HG03064 (cell line): ENCODE results near the gene DND1.
"Not testable (repeated sequence)": the region's sequence is repeated elsewhere in the genome, so short reads cannot be mapped to it uniquely, and the experiment has no call there.

ENCODE experiments used
- ATAC-seq: cut with Tn5 transposase; IDR thresholded peaks from one replicate; pipeline ENCODE4 v1.9.1; 2021; ENCODE audit warnings: low read depth; ENCODE audit not compliant: unreplicated experiment

Gene DND1

DNA sequence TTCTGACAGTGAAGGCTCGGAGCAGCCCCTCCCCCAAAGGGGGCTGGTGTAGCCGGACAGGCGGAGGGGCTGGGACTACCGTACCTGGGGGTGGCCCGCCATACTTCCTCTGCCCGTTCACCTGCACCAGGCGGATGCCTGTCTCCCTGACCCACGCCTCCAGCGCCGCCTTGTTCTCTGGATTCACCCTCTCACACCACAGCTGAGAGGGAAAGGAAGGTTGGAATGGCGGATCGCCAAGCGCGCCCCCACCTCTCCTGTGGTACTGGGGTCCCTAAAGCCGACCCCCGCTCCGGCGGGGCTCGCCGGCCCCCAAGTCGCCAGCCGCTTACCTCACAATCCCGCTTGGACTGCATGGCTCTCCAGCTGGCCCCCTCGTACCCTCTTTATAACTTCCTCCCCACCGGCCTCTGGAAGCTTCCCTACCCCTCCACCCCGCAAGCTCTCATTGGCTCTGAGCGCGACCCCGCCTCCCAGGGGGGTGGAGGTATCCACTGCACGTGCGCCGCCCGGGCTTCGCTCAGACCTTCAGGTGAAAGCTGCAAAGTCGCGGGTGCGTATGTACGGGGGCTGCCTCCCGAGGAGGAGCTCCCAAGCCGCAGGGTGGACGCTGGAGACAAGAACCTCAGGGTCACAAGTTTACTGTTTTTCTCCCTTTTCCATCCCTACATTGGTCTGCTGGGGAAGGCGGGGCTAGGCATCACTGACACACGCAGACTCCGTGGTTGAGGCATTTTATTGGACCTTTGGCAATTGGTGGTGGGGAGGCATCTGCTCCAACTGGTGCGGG, at the start of gene DND1:
DND1 (minus strand) TSS at position 390 of the 790 bp plus-strand sequence; CDS start at position 356, 34 bp downstream.
- no peak for ATAC-seq

DNA sequence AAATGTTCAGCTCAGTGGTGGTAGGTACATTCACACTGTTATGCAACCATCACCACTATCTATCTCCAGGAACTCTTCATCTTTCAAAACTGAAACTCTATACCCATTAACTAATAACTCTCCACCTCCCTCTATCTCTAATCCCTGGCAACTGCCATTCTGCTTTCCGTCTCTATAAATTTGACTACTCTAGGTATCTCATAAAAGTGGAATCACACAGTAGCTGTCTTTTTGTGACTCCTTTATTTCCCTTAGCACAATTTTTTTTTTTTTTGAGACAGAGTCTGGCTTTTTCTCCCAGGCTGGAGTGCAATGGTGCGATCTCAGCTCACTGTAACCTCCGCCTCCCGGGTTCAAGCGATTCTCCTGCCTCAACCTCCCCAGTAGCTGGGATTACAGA, 48.0 kb upstream of the DND1 start:
- not testable (repeated sequence) for ATAC-seq

DNA sequence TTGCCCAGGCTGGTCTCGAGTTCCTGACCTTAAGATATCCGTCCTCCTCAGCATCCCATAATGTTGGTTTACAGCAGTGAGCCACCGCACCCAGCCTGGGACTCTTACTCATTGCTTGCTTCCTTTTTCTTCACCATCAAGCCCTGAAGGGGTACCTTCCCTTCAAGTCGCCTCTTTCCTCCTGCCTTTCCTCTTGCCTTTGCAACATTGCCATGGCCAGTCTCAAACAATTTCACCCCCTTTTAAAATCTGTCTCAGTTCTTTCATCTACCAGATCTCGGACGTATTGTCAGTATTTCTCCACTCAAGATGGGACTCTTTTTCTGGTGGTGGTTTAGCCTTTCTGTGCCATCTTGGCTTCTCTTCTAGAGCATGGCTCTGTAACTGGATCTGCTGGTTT, 47.4 kb upstream of the DND1 start:
- ATAC-seq, result not testable (repeated sequence)

DNA sequence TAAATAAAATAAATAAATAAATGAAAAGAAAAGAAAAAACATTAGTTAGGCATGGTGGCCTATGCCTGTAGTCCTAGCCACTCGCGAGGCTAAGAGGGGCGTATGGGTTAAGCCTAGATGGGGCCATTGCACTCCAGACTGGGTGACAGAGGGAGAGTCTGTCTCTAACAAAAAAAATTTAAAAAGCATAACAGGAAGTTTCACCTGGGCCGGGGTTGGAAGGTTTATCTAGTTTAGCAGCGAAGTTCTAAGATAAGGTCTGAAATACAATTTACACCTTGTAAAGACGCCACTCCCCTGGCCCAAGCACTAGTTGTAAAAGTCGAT, 44.9 kb upstream of the DND1 start:
- no peak for ATAC-seq

DNA sequence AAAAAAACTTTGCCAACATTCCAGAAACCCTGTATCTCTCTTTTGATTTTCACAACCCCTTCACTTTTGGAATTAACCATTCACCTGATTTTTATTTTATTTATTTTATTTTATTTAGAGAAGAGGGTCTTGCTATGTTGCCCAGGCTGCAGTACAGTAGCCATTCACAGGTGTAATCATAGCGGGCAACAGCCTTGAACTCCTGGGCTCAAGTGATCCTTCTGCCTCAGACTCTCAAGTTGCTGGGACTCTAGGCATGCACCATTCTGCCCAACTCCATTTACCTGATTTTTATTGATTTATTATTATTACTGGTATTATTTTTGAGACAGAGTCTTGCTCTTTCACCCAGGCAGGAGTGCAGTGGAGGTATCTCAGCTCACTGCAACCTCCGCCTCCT, 42.9 kb upstream of the DND1 start:
- ATAC-seq, result not testable (repeated sequence)

DNA sequence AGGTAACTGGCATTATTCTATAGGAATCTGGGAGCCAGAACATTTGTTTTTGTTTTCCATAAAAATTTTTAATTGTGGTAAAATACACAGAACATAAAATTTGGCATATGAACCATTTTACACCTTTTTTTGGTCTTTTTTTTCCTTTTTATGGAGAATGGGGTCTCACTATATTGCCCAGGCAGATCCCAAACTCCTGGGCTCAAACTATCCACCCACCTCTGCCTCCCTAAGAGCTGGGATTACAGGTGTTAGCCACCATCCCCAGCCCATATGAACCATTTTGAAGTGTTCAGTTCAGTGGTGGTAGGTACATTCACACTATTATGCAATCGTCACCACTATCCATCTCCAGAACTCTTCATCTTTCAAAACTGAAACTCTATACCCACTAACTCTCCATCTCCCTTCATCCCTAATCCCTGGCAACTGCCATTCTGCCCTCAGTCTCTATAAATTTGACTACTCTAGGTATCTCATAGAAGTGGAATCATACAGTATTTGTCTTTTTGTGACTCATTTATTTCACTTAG, 40.3 kb upstream of the DND1 start:
- ATAC-seq, result no peak

DNA sequence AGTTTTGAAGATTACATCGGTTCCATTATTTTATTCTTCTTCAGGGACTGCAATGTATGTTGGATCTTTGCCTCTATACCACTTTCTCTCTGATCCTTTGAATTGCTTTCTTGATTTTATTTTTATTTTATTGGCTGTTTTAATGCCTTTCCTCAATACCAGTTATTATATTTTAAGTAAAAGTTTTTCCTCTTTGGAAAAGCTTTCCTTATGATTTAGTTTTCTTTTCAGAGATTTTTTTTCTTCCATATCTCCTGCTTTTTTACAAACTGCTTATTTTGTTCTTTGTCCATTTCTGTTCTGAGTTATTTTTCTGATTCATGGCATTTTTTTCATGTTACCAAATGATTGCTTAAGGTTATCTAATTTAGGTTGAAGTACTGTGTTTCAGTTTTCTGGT, 38.4 kb upstream of the DND1 start:
- ATAC-seq, result no peak

DNA sequence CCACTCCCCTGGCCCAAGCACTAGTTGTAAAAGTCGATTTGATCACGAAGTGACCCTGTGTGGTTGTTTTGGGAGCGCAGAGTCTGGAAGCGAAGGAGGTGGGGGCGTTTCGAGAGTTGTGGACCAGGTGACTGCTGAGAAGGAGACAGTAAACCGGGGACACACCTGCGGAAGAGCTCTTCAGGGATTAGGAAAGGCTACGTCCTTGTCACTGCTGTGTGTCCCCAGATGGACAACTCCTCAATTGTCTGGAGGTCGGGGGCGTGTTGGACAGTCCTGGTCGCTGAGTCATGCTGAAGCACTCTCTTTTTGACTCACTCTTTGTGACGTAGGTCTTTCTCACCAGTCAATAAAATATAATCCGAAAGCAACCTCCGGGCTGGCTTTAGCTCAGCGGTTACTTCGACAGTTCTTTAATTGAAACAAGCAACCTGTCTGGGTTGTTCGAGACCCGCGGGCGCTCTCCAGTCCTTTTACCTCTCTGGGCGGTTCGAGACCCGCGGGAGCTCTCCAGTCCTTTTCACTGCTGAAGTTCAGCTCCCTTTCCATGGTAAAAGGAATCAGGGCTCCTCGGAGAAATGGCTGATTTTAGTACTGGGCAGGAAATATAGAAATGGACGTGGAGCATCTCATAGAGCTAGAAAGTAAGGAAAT, 37.6 kb upstream of the DND1 start:
- peak; percentile 84 for ATAC-seq

DNA sequence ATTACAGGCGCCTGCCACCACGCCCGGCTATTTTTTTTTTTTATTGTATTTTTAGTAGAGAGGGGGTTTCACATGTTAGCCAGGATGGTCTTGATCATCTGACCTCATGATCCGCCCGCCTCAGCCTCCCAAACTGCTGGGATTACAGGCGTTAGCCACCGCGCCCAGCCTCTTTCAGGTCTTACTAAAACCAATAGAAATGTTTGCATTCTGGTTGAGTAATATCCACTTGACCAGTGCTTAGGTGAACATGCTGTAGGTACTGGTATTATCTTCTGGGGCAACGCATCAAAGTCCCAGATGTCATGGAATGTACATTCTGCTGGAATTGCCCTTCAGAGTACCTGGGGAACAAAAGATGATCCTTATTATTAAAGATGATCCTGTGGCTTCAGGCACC, 35.4 kb upstream of the DND1 start:
- ATAC-seq, result not testable (repeated sequence)

DNA sequence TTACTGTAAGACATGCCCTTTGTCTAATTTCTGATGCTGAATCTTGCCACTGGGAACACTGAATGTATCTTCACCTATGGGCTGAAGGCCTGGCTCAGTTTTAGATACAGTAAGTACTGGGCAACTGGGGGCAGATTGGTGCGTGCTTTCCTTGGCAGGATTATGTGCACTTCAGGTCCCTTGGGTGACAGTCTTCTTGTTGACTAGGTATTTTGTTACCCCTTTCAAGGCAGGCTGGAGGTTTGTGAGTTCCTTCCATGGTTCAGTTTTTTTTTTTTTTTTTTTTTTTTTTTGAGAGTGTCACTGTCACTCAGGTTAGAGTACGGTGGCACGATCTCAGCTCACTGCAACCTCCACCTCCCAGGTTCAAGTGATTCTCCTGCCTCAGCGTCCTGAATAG, 34.4 kb upstream of the DND1 start:
- ATAC-seq, result no peak

DNA sequence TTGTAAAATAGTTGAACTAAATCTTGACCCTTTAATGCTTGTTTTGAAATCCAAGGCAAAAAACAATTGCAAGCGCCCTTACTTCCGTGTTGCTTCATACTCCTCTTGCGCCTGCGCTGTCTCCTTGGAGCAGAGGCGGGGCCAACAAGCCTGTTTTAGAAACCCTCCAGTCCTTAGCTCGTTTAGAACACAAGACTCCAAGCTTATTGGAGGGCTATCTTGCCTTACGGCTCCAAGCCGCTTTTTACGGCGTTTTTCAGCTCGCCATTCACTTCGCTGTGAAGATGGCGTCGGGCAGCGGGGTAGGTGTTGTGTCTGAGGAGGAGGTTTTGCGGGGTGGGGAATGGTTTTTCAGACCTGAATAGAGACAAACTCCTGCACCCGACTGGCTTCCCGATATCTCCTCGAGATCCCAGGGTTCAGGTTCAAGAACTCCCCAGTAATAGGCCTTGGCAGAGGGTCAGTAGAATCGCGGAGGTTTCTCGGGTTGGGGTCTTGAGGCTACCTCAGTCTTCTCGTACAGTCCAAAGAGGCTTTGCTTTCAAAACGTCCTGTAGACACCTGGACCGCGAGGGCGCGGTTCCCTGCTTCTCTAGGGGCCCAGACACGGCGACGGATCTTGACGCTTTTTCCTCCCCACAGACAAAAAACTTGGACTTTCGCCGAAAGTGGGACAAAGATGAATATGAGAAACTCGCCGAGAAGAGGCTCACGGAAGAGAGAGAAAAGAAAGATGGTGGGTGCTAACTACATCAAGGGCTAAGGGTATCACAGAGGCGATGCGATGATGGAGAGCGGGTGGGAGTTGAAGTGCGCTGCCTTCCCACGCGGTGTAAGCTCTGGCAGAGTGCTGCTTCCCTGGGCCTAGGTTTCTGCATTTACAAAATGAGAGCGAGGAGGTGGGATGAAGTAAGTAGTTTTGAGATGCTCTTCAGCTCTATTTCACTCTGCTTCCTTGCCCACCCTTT, 27.1 kb upstream of the DND1 start, which contains the start of gene ZMAT2:
ZMAT2 (plus strand) TSS at position 271 of the 968 bp plus-strand sequence; CDS start at position 285, 14 bp downstream.
- ATAC-seq, result peak; percentile 91

DNA sequence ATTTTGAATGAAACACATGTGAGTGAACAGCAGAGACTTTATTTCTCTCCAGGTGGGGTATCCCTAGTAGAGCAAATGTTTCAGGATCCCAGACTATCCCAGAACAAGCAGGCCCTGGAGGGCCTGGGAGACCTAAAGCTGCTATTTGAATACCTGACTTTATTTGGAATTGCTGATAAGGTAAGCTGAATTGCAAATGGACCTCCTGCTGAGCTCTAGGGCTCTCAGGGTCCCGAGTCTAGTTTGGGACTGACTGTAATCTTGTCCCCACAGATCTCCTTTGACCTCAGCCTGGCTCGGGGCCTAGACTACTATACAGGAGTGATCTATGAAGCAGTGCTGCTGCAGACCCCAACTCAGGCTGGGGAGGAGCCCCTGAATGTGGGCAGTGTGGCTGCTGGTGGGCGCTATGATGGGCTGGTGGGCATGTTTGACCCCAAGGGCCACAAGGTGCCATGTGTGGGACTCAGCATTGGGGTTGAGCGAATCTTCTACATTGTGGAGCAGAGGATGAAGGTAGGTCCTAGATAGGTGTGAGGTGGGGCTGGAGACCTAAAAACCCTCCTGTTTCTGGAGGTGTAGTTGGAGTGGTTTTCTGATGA, 23.6 kb upstream of the DND1 start:
- no peak for ATAC-seq

DNA sequence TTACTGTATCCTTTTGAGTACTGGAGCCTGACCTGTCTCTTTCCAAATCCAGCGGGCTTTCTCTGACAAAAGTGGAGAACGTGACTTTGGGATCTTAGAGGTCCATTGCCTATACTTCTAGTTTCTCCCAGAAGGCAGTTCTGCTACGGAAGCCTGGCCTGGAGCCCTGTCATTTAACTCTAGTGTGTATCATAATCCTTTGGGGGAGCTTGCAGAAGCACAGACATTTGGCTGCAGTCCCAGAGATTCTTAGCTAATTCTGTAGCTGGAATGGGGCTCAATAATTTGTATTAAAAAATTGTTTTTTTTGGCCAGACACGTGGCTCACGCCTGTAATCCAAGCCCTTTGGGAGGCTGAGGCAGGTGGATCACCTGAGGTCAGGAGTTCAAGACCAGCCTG, 20.9 kb upstream of the DND1 start:
- ATAC-seq, result no peak

DNA sequence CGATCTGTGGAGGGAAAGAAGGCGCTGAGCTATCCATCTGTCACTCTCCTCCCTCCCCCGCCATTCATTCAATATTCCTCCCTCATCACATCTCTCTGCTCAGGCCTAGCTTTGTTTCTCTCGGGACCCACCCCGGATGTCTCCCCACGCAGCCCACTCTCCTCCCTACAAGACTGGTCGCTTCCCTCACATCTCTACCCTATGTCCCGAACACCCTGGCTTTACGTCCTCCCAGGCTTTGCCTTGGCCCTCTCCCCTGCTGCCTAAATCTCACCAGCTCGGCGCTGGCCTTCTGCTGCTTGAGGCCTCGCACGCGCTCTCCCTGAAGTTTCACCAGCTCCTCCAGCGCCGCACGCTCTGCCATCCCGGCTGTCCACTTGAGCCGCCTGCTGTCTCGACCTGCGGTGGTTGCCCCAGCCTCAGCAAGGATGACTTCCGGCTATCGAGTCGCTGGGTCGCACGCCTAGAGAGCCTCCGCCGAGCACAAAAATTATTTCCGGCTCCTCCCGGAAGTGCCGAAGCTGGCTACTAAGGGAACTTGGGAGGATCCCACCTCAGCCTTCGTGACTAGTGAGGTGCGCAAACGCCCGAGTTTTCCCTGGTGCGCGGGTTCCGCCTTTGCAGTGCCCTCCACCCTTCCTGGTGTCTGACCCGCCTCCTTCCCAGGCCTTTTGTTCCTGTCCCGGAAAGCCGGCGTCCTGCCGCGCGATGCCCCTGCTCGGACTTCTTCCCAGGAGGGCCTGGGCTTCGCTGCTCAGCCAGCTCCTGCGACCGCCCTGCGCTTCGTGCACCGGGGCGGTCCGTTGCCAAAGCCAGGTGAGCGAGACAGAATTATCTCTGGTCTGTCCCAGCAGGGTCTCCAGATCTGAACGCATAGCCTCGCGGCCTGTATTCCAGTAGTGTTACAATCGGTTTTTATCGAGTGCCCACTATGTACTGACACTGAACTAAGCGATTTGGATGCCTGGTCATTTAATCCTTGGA, 17.9 kb upstream of the DND1 start, which contains the start of the genes HARS1 and HARS2:
HARS1 (minus strand) TSS at position 430 of the 984 bp plus-strand sequence; CDS start at position 364, 66 bp downstream.
HARS2 (plus strand) TSS at position 515 of the 984 bp plus-strand sequence; CDS start at position 709, 194 bp downstream.
- peak; percentile 97 for ATAC-seq

DNA sequence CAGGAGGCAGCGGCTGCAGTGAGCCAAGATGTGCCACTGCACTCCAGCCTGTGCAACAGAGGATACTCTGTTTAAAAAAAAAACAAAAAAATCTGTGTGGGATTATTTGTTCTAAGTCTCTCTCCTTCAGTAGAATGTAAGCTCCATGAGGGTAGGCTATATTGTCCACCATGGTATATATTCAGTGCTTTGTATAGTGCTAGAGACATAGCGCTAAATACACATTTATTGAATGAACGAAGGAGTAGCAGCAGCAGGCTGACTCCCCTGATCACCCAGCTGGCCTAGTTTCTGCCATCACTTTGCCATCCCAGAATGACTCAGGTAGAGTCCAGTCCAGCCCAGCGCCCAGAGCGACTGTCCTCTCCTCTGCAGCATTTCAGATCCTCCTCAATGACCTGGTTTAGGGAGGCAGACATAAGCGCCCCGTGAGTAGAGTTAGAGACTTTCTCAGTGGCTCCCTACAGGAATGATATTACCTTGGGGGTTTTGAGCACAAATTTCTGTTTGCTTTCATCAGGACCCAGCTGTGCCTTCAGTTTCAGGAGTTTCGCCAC, 17.1 kb upstream of the DND1 start:
- no peak for ATAC-seq

DNA sequence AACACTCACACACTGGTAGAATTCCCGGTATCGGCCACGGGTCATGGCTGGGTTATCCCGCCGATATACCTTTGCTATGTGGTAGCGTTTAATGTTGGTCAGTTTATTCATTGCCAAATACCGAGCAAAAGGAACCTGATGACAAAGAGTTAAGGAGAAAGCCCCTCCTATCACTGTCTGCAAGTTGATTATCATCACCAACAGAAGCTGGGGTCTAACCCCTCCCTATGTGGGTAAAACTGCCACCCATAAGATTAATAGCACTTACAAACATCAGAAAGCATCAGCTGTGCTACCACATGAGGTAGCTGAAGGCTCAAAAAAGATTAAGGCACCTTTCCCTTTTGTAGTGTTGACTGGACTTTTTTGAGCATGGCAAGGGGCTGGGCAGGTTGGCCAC, 5.6 kb upstream of the DND1 start:
- ATAC-seq, result no peak

DNA sequence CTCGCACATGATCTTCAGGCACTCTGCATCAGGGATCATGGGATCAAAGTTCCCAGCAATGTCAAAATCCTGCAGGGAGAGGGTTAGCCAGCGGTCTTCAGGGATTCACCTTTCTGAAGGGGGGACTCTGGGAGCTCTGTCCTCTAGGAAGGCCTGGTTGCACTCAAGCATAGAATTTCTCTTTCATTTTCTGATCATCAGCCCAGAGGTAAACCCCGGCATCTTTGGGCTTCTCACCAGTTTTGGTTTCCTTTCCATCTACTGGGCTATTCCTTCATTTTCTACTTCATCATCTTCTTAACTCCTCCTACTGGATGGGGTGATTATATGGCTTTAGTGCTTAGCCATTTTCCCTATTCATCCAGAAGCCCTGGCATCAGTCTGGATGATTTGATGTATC, 4.6 kb upstream of the DND1 start:
- peak; percentile 61 for ATAC-seq

DNA sequence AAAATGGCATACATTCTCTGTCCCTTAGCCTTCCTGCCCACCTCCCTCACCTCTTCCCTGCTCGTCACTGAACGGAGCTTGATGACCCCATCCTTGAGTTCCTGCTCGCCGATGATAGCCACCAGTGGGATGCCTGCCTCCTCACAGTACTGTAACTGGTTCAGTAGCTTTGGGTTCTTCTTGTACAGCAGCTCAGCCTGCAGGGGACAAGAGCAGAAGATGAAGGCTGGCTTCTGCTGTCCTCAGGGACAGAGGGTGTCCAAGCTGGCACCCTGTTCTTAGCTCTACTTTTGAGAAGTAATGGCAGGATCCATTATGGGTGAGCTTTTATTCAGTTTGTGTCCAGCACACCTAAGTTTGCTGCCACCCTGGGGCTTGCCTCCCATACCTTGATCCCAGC, 1.3 kb upstream of the DND1 start:
- no peak for ATAC-seq

DNA sequence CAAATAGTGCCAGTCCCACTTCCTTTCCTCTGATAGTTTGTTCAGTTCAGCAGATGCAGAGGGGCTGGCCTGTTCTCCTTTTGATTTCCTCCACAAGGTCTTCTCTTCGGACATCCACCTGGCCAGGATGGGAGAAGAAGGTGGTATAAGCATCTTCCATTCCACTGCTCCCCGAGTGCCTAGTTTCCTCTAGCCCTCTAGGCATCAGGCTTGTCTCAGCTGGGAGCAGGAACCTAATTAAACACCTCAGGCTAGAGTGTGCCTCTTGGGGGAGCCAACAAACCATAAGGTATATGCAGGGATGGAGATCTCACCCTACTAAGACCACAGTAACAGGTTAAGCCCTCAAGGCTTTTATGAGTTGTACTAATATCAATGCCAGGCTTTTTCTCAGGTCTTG, 835 bp upstream of the DND1 start:
- ATAC-seq, result no peak
